OCI-LY1 (cell line): ENCODE measurements around the gene SDHD.

Experiments used
- EZH2 ChIP-seq: fragments of 200-600 bp; sonication (generic), shearing (Covaris generic); IDR thresholded peaks from 2 replicates; pipeline ENCODE4 v1.8.0; 2017; ENCODE audit warnings: borderline replicate concordance, mixed run types, mild to moderate bottlenecking, antibody characterized with exemption, low read length, moderate library complexity, mixed read lengths
- TF ChIP-seq, protein P1 (sequence below): fragments of 200-600 bp; sonication (generic), shearing (Covaris generic); IDR thresholded peaks from 2 replicates; pipeline ENCODE4 v1.5.1; 2017; ENCODE audit warnings: mild to moderate bottlenecking, antibody characterized with exemption, low read length, moderate library complexity, mixed read lengths

GRCh38 chr11:112057170-112057569 is 29.5 kb upstream of the SDHD start:
- TF ChIP-seq, protein P1, sequence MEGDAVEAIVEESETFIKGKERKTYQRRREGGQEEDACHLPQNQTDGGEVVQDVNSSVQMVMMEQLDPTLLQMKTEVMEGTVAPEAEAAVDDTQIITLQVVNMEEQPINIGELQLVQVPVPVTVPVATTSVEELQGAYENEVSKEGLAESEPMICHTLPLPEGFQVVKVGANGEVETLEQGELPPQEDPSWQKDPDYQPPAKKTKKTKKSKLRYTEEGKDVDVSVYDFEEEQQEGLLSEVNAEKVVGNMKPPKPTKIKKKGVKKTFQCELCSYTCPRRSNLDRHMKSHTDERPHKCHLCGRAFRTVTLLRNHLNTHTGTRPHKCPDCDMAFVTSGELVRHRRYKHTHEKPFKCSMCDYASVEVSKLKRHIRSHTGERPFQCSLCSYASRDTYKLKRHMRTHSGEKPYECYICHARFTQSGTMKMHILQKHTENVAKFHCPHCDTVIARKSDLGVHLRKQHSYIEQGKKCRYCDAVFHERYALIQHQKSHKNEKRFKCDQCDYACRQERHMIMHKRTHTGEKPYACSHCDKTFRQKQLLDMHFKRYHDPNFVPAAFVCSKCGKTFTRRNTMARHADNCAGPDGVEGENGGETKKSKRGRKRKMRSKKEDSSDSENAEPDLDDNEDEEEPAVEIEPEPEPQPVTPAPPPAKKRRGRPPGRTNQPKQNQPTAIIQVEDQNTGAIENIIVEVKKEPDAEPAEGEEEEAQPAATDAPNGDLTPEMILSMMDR, result no peak
- TF ChIP-seq EZH2, result no peak
